Gastrocnemius medialis (tissue), 4 donors: Measurements from ENCODE around the gene CFAP20.

Experiments
- CTCF ChIP-seq, 5 experiments: fragments of 450-650 bp in 3 of 5; fragments of 200-600 bp in 2 of 5; sonication (generic) in 2 of 5; IDR thresholded peaks in 4 of 5; conservative IDR thresholded peaks in 1 of 5; 1 replicate in 4 of 5; 2 replicates in 1 of 5; pipeline ENCODE4 v1.5.1; 2016 to 2019; ENCODE audit warnings: antibody characterized with exemption in 5 of 5, mild to moderate bottlenecking in 3 of 5, moderate library complexity in 3 of 5
- POLR2A ChIP-seq, 2 donors: fragments of 450-650 bp; IDR thresholded peaks; one replicate each; pipeline ENCODE4 v1.6.1; 2017; ENCODE audit warnings: antibody characterized with exemption in 2 of 2, mild to moderate bottlenecking in 2 of 2, moderate library complexity in 2 of 2

DNA sequence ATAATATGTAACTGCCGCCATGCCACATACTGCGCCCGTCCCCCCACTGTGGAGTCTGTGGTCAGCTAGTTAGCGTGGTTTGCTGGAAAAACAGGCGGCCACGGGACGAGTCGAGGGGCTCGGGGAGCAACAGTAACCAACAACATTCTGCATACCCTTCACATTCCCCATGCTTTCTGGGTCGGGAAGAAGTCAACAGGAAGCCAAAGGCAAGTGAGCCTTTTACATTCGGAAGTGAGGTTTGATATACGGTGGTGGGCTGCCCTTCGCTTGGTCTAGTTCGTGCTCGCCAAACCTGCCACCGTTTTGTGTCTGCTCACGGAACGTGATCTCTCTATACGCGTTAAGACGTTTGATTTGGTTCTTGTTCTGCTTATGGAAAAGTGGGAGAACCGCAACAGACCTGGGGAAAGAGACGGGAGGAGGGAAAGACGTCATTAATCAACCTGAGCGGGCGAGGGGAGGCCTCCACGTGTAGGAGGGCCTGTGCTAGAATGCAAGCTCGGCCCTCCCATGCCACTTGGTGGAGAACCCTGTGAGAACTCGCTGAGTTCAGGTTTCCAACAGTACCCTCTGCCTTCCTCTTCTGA, 28.9 kb upstream of the CFAP20 start:
- TF ChIP-seq CTCF (IDR thresholded peaks at IDR 0.05 in 4 of 5, conservative IDR thresholded peaks at IDR 0.05 in 1 of 5) (no peak), POLR2A (IDR thresholded peaks at IDR 0.05) (no peak)
